Measurements from ENCODE around the gene RTEL1. TPM values are rescaled to one million over a fixed set of nuclear protein-coding genes. Genes with fewer than 3 reads are reported as not detected.
"Not testable (repeated sequence)": the region's sequence is repeated elsewhere in the genome, so short reads cannot be mapped to it uniquely, and the experiment has no call there.

The RTEL1 gene
- polyA plus RNA-seq, 1 of the 3 experiments (the other 2 are of a cell fraction), result 9.9 TPM

DNA sequence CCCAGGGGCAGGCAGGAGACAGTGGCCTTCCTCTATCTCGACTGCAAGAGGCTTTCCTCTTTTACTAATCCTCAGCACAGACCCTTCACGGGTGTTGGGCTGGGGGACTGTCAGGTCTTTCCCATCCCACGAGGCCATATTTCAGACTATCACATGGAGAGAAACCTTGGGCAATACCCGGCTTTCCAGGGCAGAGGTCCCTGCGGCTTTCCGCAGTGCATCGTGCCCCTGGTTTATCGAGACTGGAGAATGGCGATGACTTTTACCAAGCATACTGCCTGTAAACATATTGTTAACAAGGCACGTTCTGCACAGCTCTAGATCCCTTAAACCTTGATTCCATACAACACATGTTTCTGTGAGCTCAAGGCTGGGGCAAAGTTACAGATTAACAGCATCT lies 2.1 kb downstream of the RTEL1 start:
- Histone ChIP-seq H3K4me1 (ENCODE audit: control insufficient read depth in 1 of 2, insufficient read depth in 2 of 2, low read depth in 1 of 2, low read length in 1 of 2) (peaks cover 5 to 19% of the 10 kb centered on the region in 2 experiments; a peak in 2 of 4 replicates), H3K36me3 (replicated peaks in 1 of 2; ENCODE audit: control insufficient read depth in 1 of 2, insufficient read depth in 2 of 2, low read length in 1 of 2) (peaks cover 0 to 39% of the 10 kb centered on the region in 2 experiments), H3K79me2 (ENCODE audit: insufficient read depth) (peaks cover 30% of the 10 kb centered on the region)
- H2AFZ ChIP-seq (ENCODE audit: low read depth); H4K20me1 ChIP-seq (ENCODE audit: insufficient read depth); H3K4me2 ChIP-seq; H3K27ac ChIP-seq (ENCODE audit: low read depth in 2 of 2, low read length in 1 of 2); DNase-seq; H3F3A ChIP-seq (replicated peaks; ENCODE audit: insufficient read depth); H3K9ac ChIP-seq; H3K4me3 ChIP-seq (ENCODE audit: low read depth in 2 of 2, low read length in 1 of 2); CTCF ChIA-PET; H3K9me3 ChIP-seq; H3K9me2 ChIP-seq; H3K27me3 ChIP-seq (ENCODE audit: insufficient read depth); POLR2A ChIA-PET: not testable (repeated sequence)
- 92% methylated on average over 10 of the region's 10 CpGs for WGBS (ENCODE audit: low lambda C conversion rate)

DNA sequence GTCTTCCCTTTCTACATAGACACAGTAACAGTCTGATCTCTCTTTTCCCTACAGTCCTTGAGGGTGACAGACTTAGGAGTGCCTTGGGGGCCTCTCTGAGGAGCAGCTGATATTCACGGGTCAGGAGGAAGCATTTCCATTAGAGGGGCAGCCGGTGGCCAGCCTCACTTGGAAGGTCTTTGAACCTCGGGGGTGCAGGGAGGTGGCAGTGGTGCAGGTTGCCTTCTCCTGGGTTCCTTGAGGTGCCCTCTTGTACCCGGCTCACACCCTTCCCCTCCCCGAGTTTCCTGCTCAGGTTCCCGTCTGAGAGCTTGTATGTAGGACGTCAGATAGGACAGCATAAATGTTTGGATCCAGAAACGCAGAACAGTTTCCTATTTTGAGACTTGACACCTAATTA lies 2.5 kb downstream of the RTEL1 start:
- DNase-seq, result no peak
- Histone ChIP-seq H3K27ac (ENCODE audit: low read depth in 2 of 2, low read length in 1 of 2) (no peak overlapping the region), H2AFZ (ENCODE audit: low read depth) (no peak overlapping the region), H3K79me2 (ENCODE audit: insufficient read depth) (peaks cover 30% of the 10 kb centered on the region), H3K4me2 (no peak overlapping the region), H3K9ac (no peak overlapping the region), H4K20me1 (ENCODE audit: insufficient read depth) (no peaks in the 10 kb centered on the region), H3K9me2 (no peaks in the 10 kb centered on the region), H3K9me3 (no peaks in the 10 kb centered on the region), H3K27me3 (ENCODE audit: insufficient read depth) (no peaks in the 10 kb centered on the region), H3K4me1 (ENCODE audit: control insufficient read depth in 1 of 2, insufficient read depth in 2 of 2, low read depth in 1 of 2, low read length in 1 of 2) (peaks cover 5 to 19% of the 10 kb centered on the region in 2 experiments; a peak in 2 of 4 replicates), H3K4me3 (ENCODE audit: low read depth in 2 of 2, low read length in 1 of 2) (no peak overlapping the region), H3F3A (replicated peaks; ENCODE audit: insufficient read depth) (no peaks in the 10 kb centered on the region), H3K36me3 (replicated peaks in 1 of 2; ENCODE audit: control insufficient read depth in 1 of 2, insufficient read depth in 2 of 2, low read length in 1 of 2) (peaks cover 0 to 42% of the 10 kb centered on the region in 2 experiments)
- ChIA-PET CTCF (no interaction called here), POLR2A (no interaction called here)
- TF ChIP-seq MEF2A (IDR thresholded peaks at IDR 0.05; ENCODE audit: borderline replicate concordance, low read depth) (no peak), EZH2phosphoT487 (IDR thresholded peaks at IDR 0.05; ENCODE audit: borderline replicate concordance, low read depth) (no peak)
- WGBS (ENCODE audit: low lambda C conversion rate), result 66% methylated on average over 7 of the region's 8 CpGs

DNA sequence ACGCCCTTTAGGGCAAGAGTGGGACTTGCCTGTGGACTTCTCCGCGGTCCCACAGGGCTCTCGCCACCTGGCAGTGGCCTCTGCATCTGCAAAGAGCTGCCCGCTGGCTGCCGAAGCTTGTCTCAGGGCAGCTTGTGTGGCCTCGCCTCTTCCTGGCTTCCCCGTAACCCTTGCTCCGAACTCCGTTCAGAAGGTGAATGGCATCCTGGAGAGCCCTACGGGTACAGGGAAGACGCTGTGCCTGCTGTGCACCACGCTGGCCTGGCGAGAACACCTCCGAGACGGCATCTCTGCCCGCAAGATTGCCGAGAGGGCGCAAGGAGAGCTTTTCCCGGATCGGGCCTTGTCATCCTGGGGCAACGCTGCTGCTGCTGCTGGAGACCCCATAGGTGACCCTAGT lies 3.0 kb downstream of the RTEL1 start:
- no peaks in the 10 kb centered on the region for H3K9me3 ChIP-seq
- peaks cover 30% of the 10 kb centered on the region for H3K79me2 ChIP-seq (ENCODE audit: insufficient read depth)
- no peak overlapping the region for H2AFZ ChIP-seq (ENCODE audit: low read depth)
- peaks cover 5 to 19% of the 10 kb centered on the region in 2 experiments; a peak in 2 of 4 replicates for H3K4me1 ChIP-seq (ENCODE audit: control insufficient read depth in 1 of 2, insufficient read depth in 2 of 2, low read depth in 1 of 2, low read length in 1 of 2)
- H4K20me1 ChIP-seq (ENCODE audit: insufficient read depth), result no peaks in the 10 kb centered on the region
- H3K4me3 ChIP-seq (ENCODE audit: low read depth in 2 of 2, low read length in 1 of 2), result no peak overlapping the region
- H3F3A ChIP-seq (replicated peaks; ENCODE audit: insufficient read depth), result no peaks in the 10 kb centered on the region
- DNase-seq, result no peak
- H3K27ac ChIP-seq (ENCODE audit: low read depth in 2 of 2, low read length in 1 of 2), result no peak overlapping the region
- 85% methylated on average over 18 of the region's 22 CpGs for WGBS (ENCODE audit: low lambda C conversion rate)
- no peak overlapping the region for H3K4me2 ChIP-seq
- POLR2A ChIA-PET, result no interaction called here
- H3K9ac ChIP-seq, result no peak overlapping the region
- H3K36me3 ChIP-seq (replicated peaks in 1 of 2; ENCODE audit: control insufficient read depth in 1 of 2, insufficient read depth in 2 of 2, low read length in 1 of 2), result peaks cover 0 to 46% of the 10 kb centered on the region in 2 experiments
- no peaks in the 10 kb centered on the region for H3K9me2 ChIP-seq
- CTCF ChIA-PET, result no interaction called here
- no peaks in the 10 kb centered on the region for H3K27me3 ChIP-seq (ENCODE audit: insufficient read depth)
- TF ChIP-seq SMC3 (IDR thresholded peaks at IDR 0.05; ENCODE audit: low read depth, low read length) (no peak), NRF1 (IDR thresholded peaks at IDR 0.05; ENCODE audit: low read depth, low read length) (no peak), CHD2 (IDR thresholded peaks at IDR 0.05; ENCODE audit: low read length, partially characterized antibody) (no peak), FOSL2 (IDR thresholded peaks at IDR 0.05; ENCODE audit: borderline replicate concordance, low read depth) (no peak), TCF12 (IDR thresholded peaks at IDR 0.05) (no peak), EP300 (IDR thresholded peaks at IDR 0.05; ENCODE audit: borderline replicate concordance in 1 of 2, low read depth in 1 of 2, low read length in 1 of 2) (no peak), JUND (IDR thresholded peaks at IDR 0.05) (no peak), MXI1 (IDR thresholded peaks at IDR 0.05; ENCODE audit: low read depth, low read length) (no peak), GABPA (IDR thresholded peaks at IDR 0.05; ENCODE audit: low read depth) (no peak), RAD21 (IDR thresholded peaks at IDR 0.05; ENCODE audit: low read length) (no peak)
- TF ChIP-seq, protein P1, sequence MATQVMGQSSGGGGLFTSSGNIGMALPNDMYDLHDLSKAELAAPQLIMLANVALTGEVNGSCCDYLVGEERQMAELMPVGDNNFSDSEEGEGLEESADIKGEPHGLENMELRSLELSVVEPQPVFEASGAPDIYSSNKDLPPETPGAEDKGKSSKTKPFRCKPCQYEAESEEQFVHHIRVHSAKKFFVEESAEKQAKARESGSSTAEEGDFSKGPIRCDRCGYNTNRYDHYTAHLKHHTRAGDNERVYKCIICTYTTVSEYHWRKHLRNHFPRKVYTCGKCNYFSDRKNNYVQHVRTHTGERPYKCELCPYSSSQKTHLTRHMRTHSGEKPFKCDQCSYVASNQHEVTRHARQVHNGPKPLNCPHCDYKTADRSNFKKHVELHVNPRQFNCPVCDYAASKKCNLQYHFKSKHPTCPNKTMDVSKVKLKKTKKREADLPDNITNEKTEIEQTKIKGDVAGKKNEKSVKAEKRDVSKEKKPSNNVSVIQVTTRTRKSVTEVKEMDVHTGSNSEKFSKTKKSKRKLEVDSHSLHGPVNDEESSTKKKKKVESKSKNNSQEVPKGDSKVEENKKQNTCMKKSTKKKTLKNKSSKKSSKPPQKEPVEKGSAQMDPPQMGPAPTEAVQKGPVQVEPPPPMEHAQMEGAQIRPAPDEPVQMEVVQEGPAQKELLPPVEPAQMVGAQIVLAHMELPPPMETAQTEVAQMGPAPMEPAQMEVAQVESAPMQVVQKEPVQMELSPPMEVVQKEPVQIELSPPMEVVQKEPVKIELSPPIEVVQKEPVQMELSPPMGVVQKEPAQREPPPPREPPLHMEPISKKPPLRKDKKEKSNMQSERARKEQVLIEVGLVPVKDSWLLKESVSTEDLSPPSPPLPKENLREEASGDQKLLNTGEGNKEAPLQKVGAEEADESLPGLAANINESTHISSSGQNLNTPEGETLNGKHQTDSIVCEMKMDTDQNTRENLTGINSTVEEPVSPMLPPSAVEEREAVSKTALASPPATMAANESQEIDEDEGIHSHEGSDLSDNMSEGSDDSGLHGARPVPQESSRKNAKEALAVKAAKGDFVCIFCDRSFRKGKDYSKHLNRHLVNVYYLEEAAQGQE (IDR thresholded peaks at IDR 0.05; ENCODE audit: low read depth, low read length), result no peak
- TF ChIP-seq, protein P2, sequence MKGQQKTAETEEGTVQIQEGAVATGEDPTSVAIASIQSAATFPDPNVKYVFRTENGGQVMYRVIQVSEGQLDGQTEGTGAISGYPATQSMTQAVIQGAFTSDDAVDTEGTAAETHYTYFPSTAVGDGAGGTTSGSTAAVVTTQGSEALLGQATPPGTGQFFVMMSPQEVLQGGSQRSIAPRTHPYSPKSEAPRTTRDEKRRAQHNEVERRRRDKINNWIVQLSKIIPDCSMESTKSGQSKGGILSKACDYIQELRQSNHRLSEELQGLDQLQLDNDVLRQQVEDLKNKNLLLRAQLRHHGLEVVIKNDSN (IDR thresholded peaks at IDR 0.05; ENCODE audit: borderline replicate concordance, low read depth), result no peak
- TF ChIP-seq, protein P3, sequence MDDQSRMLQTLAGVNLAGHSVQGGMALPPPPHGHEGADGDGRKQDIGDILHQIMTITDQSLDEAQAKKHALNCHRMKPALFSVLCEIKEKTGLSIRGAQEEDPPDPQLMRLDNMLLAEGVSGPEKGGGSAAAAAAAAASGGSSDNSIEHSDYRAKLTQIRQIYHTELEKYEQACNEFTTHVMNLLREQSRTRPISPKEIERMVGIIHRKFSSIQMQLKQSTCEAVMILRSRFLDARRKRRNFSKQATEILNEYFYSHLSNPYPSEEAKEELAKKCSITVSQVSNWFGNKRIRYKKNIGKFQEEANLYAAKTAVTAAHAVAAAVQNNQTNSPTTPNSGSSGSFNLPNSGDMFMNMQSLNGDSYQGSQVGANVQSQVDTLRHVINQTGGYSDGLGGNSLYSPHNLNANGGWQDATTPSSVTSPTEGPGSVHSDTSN (IDR thresholded peaks at IDR 0.05), result no peak
- TF ChIP-seq, protein P4, sequence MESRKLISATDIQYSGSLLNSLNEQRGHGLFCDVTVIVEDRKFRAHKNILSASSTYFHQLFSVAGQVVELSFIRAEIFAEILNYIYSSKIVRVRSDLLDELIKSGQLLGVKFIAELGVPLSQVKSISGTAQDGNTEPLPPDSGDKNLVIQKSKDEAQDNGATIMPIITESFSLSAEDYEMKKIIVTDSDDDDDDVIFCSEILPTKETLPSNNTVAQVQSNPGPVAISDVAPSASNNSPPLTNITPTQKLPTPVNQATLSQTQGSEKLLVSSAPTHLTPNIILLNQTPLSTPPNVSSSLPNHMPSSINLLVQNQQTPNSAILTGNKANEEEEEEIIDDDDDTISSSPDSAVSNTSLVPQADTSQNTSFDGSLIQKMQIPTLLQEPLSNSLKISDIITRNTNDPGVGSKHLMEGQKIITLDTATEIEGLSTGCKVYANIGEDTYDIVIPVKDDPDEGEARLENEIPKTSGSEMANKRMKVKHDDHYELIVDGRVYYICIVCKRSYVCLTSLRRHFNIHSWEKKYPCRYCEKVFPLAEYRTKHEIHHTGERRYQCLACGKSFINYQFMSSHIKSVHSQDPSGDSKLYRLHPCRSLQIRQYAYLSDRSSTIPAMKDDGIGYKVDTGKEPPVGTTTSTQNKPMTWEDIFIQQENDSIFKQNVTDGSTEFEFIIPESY (IDR thresholded peaks at IDR 0.05; ENCODE audit: borderline replicate concordance, low read depth), result no peak

Data from SK-N-SH (cell line).